T-helper 2 cell (primary cell): ENCODE measurements around the gene SERPINC1.
"Not testable (repeated sequence)": the region's sequence is repeated elsewhere in the genome, so short reads cannot be mapped to it uniquely, and the experiment has no call there.

Experiments
- DNase-seq, 5 experiments: peaks; one replicate each; pipeline versions ENCODE4 v3.0.0 to v3.0.0-alpha.2; 2012 to 2022

The SERPINC1 gene

GRCh38 chr1:173889885-173890284 lies 27.2 kb downstream of the SERPINC1 start:
- no peak for DNase-seq

GRCh38 chr1:173888749-173889148 lies 28.4 kb downstream of the SERPINC1 start:
- DNase-seq = no peak

- DNase-seq = peak in 1 of 5 experiments; percentile 41
These were observed 29.5 kb downstream of the SERPINC1 start for GRCh38 chr1:173887627-173888026.

GRCh38 chr1:173886746-173887611 lies 30.1 kb downstream of the SERPINC1 start:
- no peak for DNase-seq

- no peak for DNase-seq
These were observed 32.4 kb downstream of the SERPINC1 start for GRCh38 chr1:173884701-173885100.

- DNase-seq = not testable (repeated sequence)
These were observed 36.0 kb downstream of the SERPINC1 start for GRCh38 chr1:173881117-173881516.

- no peak for DNase-seq
These were observed 38.9 kb downstream of the SERPINC1 start for GRCh38 chr1:173878251-173878650.

GRCh38 chr1:173876732-173877131 lies 40.4 kb downstream of the SERPINC1 start:
- DNase-seq = no peak

- DNase-seq = no peak
These were observed 45.6 kb downstream of the SERPINC1 start for GRCh38 chr1:173871500-173871899.

GRCh38 chr1:173871091-173871490 lies 46.0 kb downstream of the SERPINC1 start:
- DNase-seq = no peak

GRCh38 chr1:173870252-173871075 lies 46.7 kb downstream of the SERPINC1 start:
- DNase-seq = peak in 3 of 5 experiments; percentile 12 to 95 (median 18)

- DNase-seq = no peak
These were observed 48.1 kb downstream of the SERPINC1 start for GRCh38 chr1:173869021-173869359.

- DNase-seq = peak; percentile 82 to 96 (median 86)
These were observed 48.7 kb downstream of the SERPINC1 start, which contains the start of gene ZBTB37 for GRCh38 chr1:173868266-173869020. Gene ZBTB37 (plus strand): TSS chr1:173868380. CDS start chr1:173870226, 1,846 bp downstream.

- DNase-seq = peak; percentile 94 to 100 (median 99)
These were observed 49.3 kb downstream of the SERPINC1 start, which contains the start of gene GAS5 for GRCh38 chr1:173867753-173868265. Gene GAS5 (minus strand): TSS chr1:173867989.

GRCh38 chr1:173867141-173867752 lies 49.9 kb downstream of the SERPINC1 start:
- peak in 2 of 5 experiments; percentile 8 to 18 for DNase-seq

GRCh38 chr1:173866413-173867115 lies 50.6 kb downstream of the SERPINC1 start:
- DNase-seq = peak in 1 of 5 experiments; percentile 33

GRCh38 chr1:173865468-173866164 lies 51.5 kb downstream of the SERPINC1 start:
- DNase-seq = peak in 1 of 5 experiments; percentile 36

GRCh38 chr1:173864179-173864867 lies 52.8 kb downstream of the SERPINC1 start:
- peak in 1 of 5 experiments; percentile 45 for DNase-seq

GRCh38 chr1:173863224-173864161 lies 53.6 kb downstream of the SERPINC1 start:
- DNase-seq = no peak
